Neural cell (in vitro differentiated cells): ENCODE measurements around the gene MAP1LC3A. TPM values are rescaled to one million over a fixed set of nuclear protein-coding genes. Genes with fewer than 3 reads are reported as not detected.

Experiments used
- H2AFZ ChIP-seq: fragments of 200-600, 300-800 bp; sonication (generic), shearing (Covaris generic); 2 replicates; pipeline ENCODE4 v1.6.0; 2014; ENCODE audit warnings: low read depth, mild to moderate bottlenecking, antibody characterized with exemption, low read length, moderate library complexity
- H3F3A ChIP-seq: fragments of 200-600 bp; shearing (Covaris generic); 2 replicates; pipeline ENCODE4 v1.6.1; 2016; ENCODE audit warnings: mild to moderate bottlenecking, moderate library complexity, mixed read lengths, antibody characterized with exemption, low read length; ENCODE audit not compliant: insufficient read depth, poor library complexity, severe bottlenecking
- H3K27ac ChIP-seq: fragments of 200-600, 300-800 bp; sonication (generic), shearing (Covaris generic); 2 replicates; pipeline ENCODE4 v1.5.1; 2014; ENCODE audit warnings: mild to moderate bottlenecking, low read length, moderate library complexity
- H3K27me3 ChIP-seq: fragments of 300-800, 200-600 bp; sonication (generic), shearing (Covaris generic); 2 replicates; pipeline ENCODE4 v1.6.0; 2014; ENCODE audit warnings: mild to moderate bottlenecking, low read depth, low read length, moderate library complexity; ENCODE audit not compliant: insufficient read depth
- H3K36me3 ChIP-seq: fragments of 300-800, 200-600 bp; sonication (generic), shearing (Covaris generic); 2 replicates; pipeline ENCODE4 v1.5.1; 2014; ENCODE audit warnings: mild to moderate bottlenecking, antibody characterized with exemption, low read length, moderate library complexity; ENCODE audit not compliant: insufficient read depth
- H3K4me2 ChIP-seq: fragments of 300-800, 200-600 bp; sonication (generic), shearing (Covaris generic); 2 replicates; pipeline ENCODE4 v1.6.0; 2014; ENCODE audit warnings: mild to moderate bottlenecking, low read length
- H3K4me3 ChIP-seq: fragments of 300-800, 200-600 bp; sonication (generic), shearing (Covaris generic); 2 replicates; pipeline ENCODE4 v1.5.1; 2014; ENCODE audit warnings: mild to moderate bottlenecking, low read length, moderate library complexity
- H3K79me2 ChIP-seq: fragments of 200-600 bp; shearing (Covaris generic); replicated peaks from 2 replicates; pipeline ENCODE4 v1.6.0; 2014; ENCODE audit warnings: mild to moderate bottlenecking, low read length, moderate library complexity; ENCODE audit not compliant: insufficient read depth
- H3K9ac ChIP-seq: fragments of 300-800, 200-600 bp; sonication (generic), shearing (Covaris generic); 2 replicates; pipeline ENCODE4 v1.6.1; 2016; ENCODE audit warnings: mild to moderate bottlenecking, low read length, mixed read lengths
- H3K9me2 ChIP-seq: fragments of 200-600 bp; shearing (Covaris generic); 2 replicates; pipeline ENCODE4 v1.6.1; 2016; ENCODE audit warnings: mild to moderate bottlenecking, low read length, mixed read lengths; ENCODE audit not compliant: insufficient read depth
- H3K9me3 ChIP-seq: fragments of 200-600, 300-800 bp; sonication (generic), shearing (Covaris generic); 2 replicates; pipeline ENCODE4 v1.6.1; 2016; ENCODE audit warnings: mild to moderate bottlenecking, mixed run types, low read length, moderate library complexity, mixed read lengths
- H4K20me1 ChIP-seq: fragments of 200-600 bp; shearing (Covaris generic); 2 replicates; pipeline ENCODE4 v1.6.1; 2016; ENCODE audit warnings: mild to moderate bottlenecking, mixed run types; ENCODE audit not compliant: insufficient read depth
- EP300 ChIP-seq: fragments of 450-650 bp; conservative IDR thresholded peaks from 2 replicates; pipeline ENCODE4 v1.6.1; 2014; ENCODE audit warnings: antibody characterized with exemption, mild to moderate bottlenecking, moderate library complexity; ENCODE audit not compliant: poor library complexity, severe bottlenecking
- EZH2 ChIP-seq: fragments of 200-600, 300-800 bp; shearing (Covaris generic), sonication (generic); IDR thresholded peaks from 2 replicates; pipeline ENCODE4 v1.6.1; 2014; ENCODE audit warnings: antibody characterized with exemption, low read length, borderline replicate concordance, mild to moderate bottlenecking; ENCODE audit not compliant: insufficient read depth, poor library complexity, severe bottlenecking
- MXI1 ChIP-seq: fragments of 450-650 bp; conservative IDR thresholded peaks from 2 replicates; pipeline ENCODE4 v1.6.1; 2014; ENCODE audit warnings: antibody characterized with exemption, mild to moderate bottlenecking; ENCODE audit not compliant: poor library complexity, severe bottlenecking
- POLR2AphosphoS5 ChIP-seq: IDR thresholded peaks from 2 replicates; pipeline ENCODE4 v1.6.1; 2012
- RAD21 ChIP-seq: fragments of 450-650 bp; conservative IDR thresholded peaks from 2 replicates; pipeline ENCODE4 v1.6.1; 2014; ENCODE audit warnings: antibody characterized with exemption, mild to moderate bottlenecking, moderate library complexity
- SMC3 ChIP-seq: fragments of 450-650 bp; conservative IDR thresholded peaks from 2 replicates; pipeline ENCODE4 v1.6.1; 2014; ENCODE audit warnings: antibody characterized with exemption, mild to moderate bottlenecking, moderate library complexity; ENCODE audit not compliant: poor library complexity
- TAF1 ChIP-seq: IDR thresholded peaks from 2 replicates; pipeline ENCODE4 v1.6.1; 2012; ENCODE audit warnings: low read depth
- polyA plus RNA-seq: library from polyadenylated mRNA; depleted of rRNA; stranded (reverse); fragments of >200 nt; gene quantifications from 2 replicates; pipeline ENCODE4 v1.2.3, GENCODE V29; 2014
- TF ChIP-seq, protein P1 (sequence below): fragments of 450-650 bp; IDR thresholded peaks from 2 replicates; pipeline ENCODE4 v1.5.1; 2014; ENCODE audit warnings: antibody characterized with exemption, mild to moderate bottlenecking, moderate library complexity; ENCODE audit not compliant: poor library complexity, severe bottlenecking
- TF ChIP-seq, protein P2 (sequence below): IDR thresholded peaks from 2 replicates; pipeline ENCODE4 v1.6.1; 2012; ENCODE audit warnings: borderline replicate concordance

The MAP1LC3A gene
- polyA plus RNA-seq, 1 donor from 2014 or later, result 56.2 TPM

DNA sequence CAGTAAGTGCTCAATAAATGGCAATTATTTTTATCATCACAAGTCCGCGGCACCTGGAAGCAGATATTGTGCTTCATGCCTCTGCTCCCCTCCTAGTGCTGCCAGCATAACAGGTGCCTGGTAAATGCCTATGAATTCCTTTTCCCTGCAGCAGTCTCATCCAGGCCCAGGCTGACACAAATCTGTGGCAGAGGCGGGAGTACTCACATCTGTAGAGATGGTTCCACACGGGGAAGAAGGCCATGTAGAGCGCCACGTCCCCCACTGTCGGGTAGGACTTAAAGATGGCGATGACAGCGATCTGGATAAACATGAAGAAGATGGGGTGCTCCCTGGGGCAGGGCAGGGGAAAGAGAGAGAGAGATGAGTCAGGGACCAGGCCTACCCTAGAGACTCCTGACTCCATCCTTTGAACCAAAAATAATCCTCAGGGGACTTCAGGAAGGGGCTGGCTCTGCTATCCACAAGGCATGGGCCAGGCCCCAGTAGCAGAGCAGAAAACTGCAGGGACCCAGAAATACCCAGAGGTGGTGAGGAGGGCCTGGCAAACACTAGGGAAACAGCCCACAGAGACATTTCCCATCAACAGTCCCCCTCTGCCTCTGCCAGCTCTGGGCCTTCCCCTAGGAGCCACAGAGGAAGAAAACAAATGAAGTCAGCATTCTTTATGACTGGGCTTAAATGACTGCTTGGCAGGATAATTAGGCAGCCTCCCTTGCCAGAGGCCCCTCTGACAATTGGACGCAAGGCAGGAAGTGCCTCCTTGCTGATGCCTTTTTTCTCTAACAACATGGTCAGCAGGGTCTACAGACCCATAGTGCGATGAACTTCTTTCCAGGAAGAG, 23.0 kb downstream of the MAP1LC3A start:
- Histone ChIP-seq H3K4me3 (no peak overlapping the region), H2AFZ (no peak overlapping the region), H3K9me3 (no peaks in the 10 kb centered on the region), H3K9ac (no peak overlapping the region), H3K27me3 (no peaks in the 10 kb centered on the region), H3K79me2 (no peaks in the 10 kb centered on the region), H3F3A (no peaks in the 10 kb centered on the region), H3K36me3 (no peaks in the 10 kb centered on the region), H3K4me2 (no peak overlapping the region), H4K20me1 (no peaks in the 10 kb centered on the region), H3K9me2 (no peaks in the 10 kb centered on the region), H3K27ac (no peak overlapping the region)
- TF ChIP-seq, protein P1, sequence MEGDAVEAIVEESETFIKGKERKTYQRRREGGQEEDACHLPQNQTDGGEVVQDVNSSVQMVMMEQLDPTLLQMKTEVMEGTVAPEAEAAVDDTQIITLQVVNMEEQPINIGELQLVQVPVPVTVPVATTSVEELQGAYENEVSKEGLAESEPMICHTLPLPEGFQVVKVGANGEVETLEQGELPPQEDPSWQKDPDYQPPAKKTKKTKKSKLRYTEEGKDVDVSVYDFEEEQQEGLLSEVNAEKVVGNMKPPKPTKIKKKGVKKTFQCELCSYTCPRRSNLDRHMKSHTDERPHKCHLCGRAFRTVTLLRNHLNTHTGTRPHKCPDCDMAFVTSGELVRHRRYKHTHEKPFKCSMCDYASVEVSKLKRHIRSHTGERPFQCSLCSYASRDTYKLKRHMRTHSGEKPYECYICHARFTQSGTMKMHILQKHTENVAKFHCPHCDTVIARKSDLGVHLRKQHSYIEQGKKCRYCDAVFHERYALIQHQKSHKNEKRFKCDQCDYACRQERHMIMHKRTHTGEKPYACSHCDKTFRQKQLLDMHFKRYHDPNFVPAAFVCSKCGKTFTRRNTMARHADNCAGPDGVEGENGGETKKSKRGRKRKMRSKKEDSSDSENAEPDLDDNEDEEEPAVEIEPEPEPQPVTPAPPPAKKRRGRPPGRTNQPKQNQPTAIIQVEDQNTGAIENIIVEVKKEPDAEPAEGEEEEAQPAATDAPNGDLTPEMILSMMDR, result no peak
- TF ChIP-seq MXI1 (no peak), EP300 (no peak), TAF1 (no peak), EZH2 (no peak), POLR2AphosphoS5 (no peak), RAD21 (no peak), SMC3 (no peak)
- TF ChIP-seq, protein P2, sequence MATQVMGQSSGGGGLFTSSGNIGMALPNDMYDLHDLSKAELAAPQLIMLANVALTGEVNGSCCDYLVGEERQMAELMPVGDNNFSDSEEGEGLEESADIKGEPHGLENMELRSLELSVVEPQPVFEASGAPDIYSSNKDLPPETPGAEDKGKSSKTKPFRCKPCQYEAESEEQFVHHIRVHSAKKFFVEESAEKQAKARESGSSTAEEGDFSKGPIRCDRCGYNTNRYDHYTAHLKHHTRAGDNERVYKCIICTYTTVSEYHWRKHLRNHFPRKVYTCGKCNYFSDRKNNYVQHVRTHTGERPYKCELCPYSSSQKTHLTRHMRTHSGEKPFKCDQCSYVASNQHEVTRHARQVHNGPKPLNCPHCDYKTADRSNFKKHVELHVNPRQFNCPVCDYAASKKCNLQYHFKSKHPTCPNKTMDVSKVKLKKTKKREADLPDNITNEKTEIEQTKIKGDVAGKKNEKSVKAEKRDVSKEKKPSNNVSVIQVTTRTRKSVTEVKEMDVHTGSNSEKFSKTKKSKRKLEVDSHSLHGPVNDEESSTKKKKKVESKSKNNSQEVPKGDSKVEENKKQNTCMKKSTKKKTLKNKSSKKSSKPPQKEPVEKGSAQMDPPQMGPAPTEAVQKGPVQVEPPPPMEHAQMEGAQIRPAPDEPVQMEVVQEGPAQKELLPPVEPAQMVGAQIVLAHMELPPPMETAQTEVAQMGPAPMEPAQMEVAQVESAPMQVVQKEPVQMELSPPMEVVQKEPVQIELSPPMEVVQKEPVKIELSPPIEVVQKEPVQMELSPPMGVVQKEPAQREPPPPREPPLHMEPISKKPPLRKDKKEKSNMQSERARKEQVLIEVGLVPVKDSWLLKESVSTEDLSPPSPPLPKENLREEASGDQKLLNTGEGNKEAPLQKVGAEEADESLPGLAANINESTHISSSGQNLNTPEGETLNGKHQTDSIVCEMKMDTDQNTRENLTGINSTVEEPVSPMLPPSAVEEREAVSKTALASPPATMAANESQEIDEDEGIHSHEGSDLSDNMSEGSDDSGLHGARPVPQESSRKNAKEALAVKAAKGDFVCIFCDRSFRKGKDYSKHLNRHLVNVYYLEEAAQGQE, result no peak

DNA sequence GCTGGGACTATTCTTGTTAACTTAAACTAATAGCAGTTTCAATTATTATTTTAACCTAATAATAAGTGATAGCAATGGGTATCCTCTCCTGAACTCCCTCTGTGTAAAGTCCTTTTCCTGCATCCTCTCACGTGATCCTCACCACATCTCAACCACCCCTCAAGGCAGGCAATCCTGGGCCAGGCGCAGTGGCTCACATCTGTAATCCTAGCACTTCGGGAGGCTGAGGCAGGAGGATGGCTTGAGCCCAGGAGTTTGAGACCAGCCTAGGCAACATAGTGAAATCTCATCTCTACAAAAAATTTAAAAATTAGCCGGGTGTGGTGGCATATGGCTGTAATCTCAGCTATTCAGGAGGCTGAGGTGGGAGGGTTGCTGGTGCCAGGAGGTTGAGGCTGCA, 23.7 kb downstream of the MAP1LC3A start:
- H3K27ac ChIP-seq, result no peak overlapping the region

More for the DNA sequence above, 23.7 kb downstream of the MAP1LC3A start:
- Histone ChIP-seq H3K9me2 (no peaks in the 10 kb centered on the region), H4K20me1 (no peaks in the 10 kb centered on the region), H3K4me3 (no peak overlapping the region), H3F3A (no peaks in the 10 kb centered on the region), H3K9ac (no peak overlapping the region), H3K4me2 (no peak overlapping the region), H3K79me2 (no peaks in the 10 kb centered on the region), H3K36me3 (no peaks in the 10 kb centered on the region), H2AFZ (no peak overlapping the region), H3K27me3 (no peaks in the 10 kb centered on the region), H3K9me3 (no peaks in the 10 kb centered on the region)
- TF ChIP-seq, protein P1, result no peak
- no peak for TF ChIP-seq POLR2AphosphoS5
- no peak for TF ChIP-seq SMC3
- TF ChIP-seq, protein P2, result no peak
- no peak for TF ChIP-seq EZH2
- no peak for TF ChIP-seq RAD21
